UCSD-AML1 (cell line): ENCODE data around the gene PHEX.
"Not testable (repeated sequence)": the region's sequence is repeated elsewhere in the genome, so short reads cannot be mapped to it uniquely, and the experiment has no call there.

ENCODE experiments used
- DNase-seq: peaks from one replicate; lab custom pipeline; 2025; ENCODE audit not compliant: unreplicated experiment; lab: John Stamatoyannopoulos, UW

PHEX gene

GRCh38 chrX:22220941-22221340 lies 188.8 kb downstream of the PHEX start:
- no peak for DNase-seq

- DNase-seq: no peak
Observed at GRCh38 chrX:22234380-22234779, 202.3 kb downstream of the PHEX start.

GRCh38 chrX:22237479-22237878 lies 205.4 kb downstream of the PHEX start:
- no peak for DNase-seq

- DNase-seq: no peak
Observed at GRCh38 chrX:22246620-22247019, 214.5 kb downstream of the PHEX start.

GRCh38 chrX:22247169-22247568 lies 215.0 kb downstream of the PHEX start:
- no peak for DNase-seq

GRCh38 chrX:22248401-22248800 lies 216.3 kb downstream of the PHEX start:
- no peak for DNase-seq

- no peak for DNase-seq
Observed at GRCh38 chrX:22249371-22249770, 217.2 kb downstream of the PHEX start.

- no peak for DNase-seq
Observed at GRCh38 chrX:22268706-22269105, 236.6 kb downstream of the PHEX start.

GRCh38 chrX:22272613-22273012 lies 240.5 kb downstream of the PHEX start, which contains the start of gene CBLL2:
CBLL2 (plus strand) TSS chrX:22272913; CDS start chrX:22272992, 79 bp downstream.
- DNase-seq: no peak

GRCh38 chrX:22273714-22274317 lies 241.7 kb downstream of the PHEX start:
- no peak for DNase-seq

GRCh38 chrX:22276781-22277180 lies 244.7 kb downstream of the PHEX start:
- no peak for DNase-seq

- no peak for DNase-seq
Observed at GRCh38 chrX:22278375-22278774, 246.2 kb downstream of the PHEX start.

- DNase-seq: not testable (repeated sequence)
Observed at GRCh38 chrX:22289209-22289608, 257.1 kb downstream of the PHEX start.

- DNase-seq: no peak
Observed at GRCh38 chrX:22296871-22297270, 264.7 kb downstream of the PHEX start.

- DNase-seq: no peak
Observed at GRCh38 chrX:22300130-22300529, 268.0 kb downstream of the PHEX start.
